Muscle of leg (tissue), 11 donors: Measurements from ENCODE around the gene PAPSS1. TPM values are rescaled to one million over a fixed set of nuclear protein-coding genes. Genes with fewer than 3 reads are reported as not detected.

ENCODE experiments used
- DNase-seq: peaks from one replicate; pipeline ENCODE4 v3.0.0; 2013
- H3K27ac ChIP-seq: one replicate; pipeline ENCODE4 v1.5.1; 2013; ENCODE audit warnings: mild to moderate bottlenecking, low read length, control low read depth
- H3K27me3 ChIP-seq: one replicate; pipeline ENCODE4 v1.6.1; 2013; ENCODE audit warnings: low read length; ENCODE audit not compliant: control insufficient read depth, insufficient read depth
- H3K36me3 ChIP-seq: one replicate; pipeline ENCODE4 v1.6.1; 2013; ENCODE audit warnings: low read length; ENCODE audit not compliant: control insufficient read depth, insufficient read depth
- H3K4me1 ChIP-seq: one replicate; pipeline ENCODE4 v1.6.1; 2013; ENCODE audit warnings: low read length; ENCODE audit not compliant: control insufficient read depth, insufficient read depth
- H3K4me3 ChIP-seq: one replicate; pipeline ENCODE4 v1.5.1; 2013; ENCODE audit warnings: low read length, control low read depth
- H3K9me3 ChIP-seq: replicated peaks from 2 replicates; pipeline ENCODE4 v1.6.1; 2013; ENCODE audit warnings: low read depth, low read length; ENCODE audit not compliant: control insufficient read depth
- WGBS: methylation state at CpG from one replicate; pipeline ENCODE4 v1.1.5; 2013; ENCODE audit warnings: missing lambda C conversion rate; ENCODE audit not compliant: insufficient coverage; 5-methylcytosine and 5-hydroxymethylcytosine counted together
- polyA plus RNA-seq, 8 donors: library from polyadenylated mRNA; unstranded; fragments of 120-200 nt; gene quantifications; one replicate each; pipeline versions ENCODE4 v1.2.1 to v1.2.3, GENCODE V29; 2013; ENCODE audit warnings: inconsistent platforms in 1 of 8, low replicate concordance in 1 of 8; ENCODE audit not compliant: insufficient read length in 8 of 8, insufficient read depth in 1 of 8
- total RNA-seq: library from RNA; stranded (reverse); fragments of 120-200 nt; gene quantifications from one replicate; pipeline ENCODE4 v1.2.4, GENCODE V29; 2013

PAPSS1 gene
- total and polyA plus RNA-seq, 9 donors: 41.7 to 63.0 (median 52.2) TPM

DNA sequence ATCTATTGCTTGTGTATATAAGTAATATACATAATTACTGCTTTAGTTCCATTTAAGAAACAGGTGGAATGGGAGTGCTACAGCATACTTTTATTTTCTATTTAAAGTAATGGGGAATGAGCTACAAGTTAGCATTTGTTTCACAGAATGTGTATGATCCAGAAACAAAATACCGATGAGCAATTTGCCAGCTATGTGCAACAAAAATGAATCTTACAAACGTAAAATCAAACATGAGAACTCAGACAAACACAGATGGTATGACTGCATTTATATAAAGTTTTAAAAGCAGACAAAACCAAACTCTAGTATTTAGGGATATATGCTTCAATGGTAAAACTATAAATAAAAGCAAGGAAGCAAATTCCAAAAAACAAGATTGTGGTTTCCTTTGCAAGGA lies 141.7 kb downstream of the PAPSS1 start:
- no peak for DNase-seq
- no peaks in the 10 kb centered on the region for H3K36me3 ChIP-seq
- H3K27ac ChIP-seq: no peak overlapping the region
- peaks cover 2% of the 10 kb centered on the region for H3K9me3 ChIP-seq
- H3K4me1 ChIP-seq: no peaks in the 10 kb centered on the region
- no peaks in the 10 kb centered on the region for H3K27me3 ChIP-seq
- no CpG with 5 or more reads among the region's 2 CpGs for WGBS
- H3K4me3 ChIP-seq: no peak overlapping the region

DNA sequence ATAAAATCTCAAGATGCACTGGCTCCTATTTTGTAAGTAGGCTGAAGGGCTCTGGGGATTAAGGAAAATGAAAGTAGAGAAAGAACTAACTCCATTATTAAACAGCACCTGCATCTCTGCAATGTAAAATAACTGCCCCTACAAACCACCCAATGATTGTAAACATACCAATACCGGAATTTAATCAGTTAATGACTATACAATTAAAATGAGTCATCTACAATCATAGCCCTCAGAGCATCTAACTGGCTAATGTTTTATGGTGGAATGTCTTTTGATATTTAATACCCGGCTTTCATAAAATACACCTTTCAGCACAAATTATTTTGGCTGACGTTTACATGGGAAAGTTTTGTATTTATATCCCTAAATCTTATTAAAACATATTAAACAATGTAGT lies 142.3 kb downstream of the PAPSS1 start:
- no peaks in the 10 kb centered on the region for H3K36me3 ChIP-seq
- peak; percentile 6 for DNase-seq
- no peak overlapping the region for H3K27ac ChIP-seq
- no CpG with 5 or more reads among the region's 3 CpGs for WGBS
- H3K4me1 ChIP-seq: no peaks in the 10 kb centered on the region
- peaks cover 2% of the 10 kb centered on the region for H3K9me3 ChIP-seq
- H3K27me3 ChIP-seq: no peaks in the 10 kb centered on the region
- H3K4me3 ChIP-seq: no peak overlapping the region

DNA sequence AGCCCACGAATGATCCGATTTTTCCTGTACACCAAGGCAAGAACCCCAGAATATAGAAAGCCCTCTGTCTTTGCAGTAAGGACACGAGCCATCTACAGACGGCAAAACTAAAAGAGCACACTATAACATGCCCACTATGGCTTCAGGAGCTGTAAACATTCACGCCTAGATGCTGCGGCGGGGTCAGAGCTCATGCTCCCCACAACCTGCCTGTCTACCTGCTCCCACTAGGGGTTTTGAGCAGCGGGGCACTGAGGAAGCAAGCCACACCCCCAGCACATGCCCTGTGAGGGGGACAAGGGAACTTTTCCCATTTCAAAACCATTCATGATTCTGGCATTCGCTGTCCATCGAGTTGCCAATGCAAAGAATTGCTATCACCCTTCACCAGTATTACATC lies 144.8 kb downstream of the PAPSS1 start:
- WGBS: 90% methylated on average over 2 of the region's 10 CpGs
- H3K36me3 ChIP-seq: no peaks in the 10 kb centered on the region

DNA sequence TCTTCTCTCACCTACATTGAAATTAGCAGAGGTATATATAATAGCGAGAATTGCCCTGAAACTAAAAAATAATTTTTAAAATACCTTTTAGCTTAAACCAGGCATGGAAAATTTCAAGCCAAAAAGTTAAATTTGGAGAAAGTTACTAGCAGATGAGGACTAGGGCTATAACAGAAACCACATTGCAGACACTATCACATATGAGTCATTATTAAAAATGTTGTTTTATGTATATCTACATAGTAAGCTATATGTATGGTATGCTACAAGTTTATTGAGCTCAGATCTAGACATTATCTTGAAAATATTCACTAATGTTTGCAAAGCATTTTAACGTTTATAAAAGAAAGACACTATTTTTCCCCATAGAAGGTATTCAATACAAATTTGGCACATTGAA lies 147.8 kb downstream of the PAPSS1 start:
- Histone ChIP-seq H3K36me3 (no peaks in the 10 kb centered on the region), H3K27me3 (no peaks in the 10 kb centered on the region), H3K9me3 (no peaks in the 10 kb centered on the region), H3K27ac (no peak overlapping the region), H3K4me1 (no peaks in the 10 kb centered on the region), H3K4me3 (no peak overlapping the region)
- no peak for DNase-seq
- WGBS: no CpG with 5 or more reads among the region's 2 CpGs

More for the DNA sequence above, 144.8 kb downstream of the PAPSS1 start:
- Histone ChIP-seq H3K27me3 (no peaks in the 10 kb centered on the region), H3K4me1 (no peaks in the 10 kb centered on the region), H3K9me3 (no peaks in the 10 kb centered on the region), H3K27ac (no peak overlapping the region), H3K4me3 (no peak overlapping the region)
- DNase-seq: no peak

DNA sequence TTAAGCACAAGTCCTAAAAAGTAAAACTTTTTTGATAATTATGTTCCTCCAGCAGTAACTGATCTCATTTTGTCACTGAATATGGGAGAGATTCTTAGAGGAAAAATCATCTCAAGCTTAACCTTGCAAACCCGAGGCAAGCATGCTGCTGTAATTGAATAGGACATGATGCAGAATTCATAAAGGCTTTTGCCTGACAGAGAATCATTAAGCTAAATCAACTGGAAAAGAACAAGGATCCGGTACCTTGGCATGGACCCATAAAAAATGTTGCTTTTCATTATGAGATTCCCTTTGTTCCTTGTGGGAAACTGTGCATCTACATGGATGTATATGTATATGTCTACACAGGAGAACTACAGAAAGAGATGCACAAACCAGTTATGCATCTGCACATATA lies 149.1 kb downstream of the PAPSS1 start:
- no CpG with 5 or more reads among the region's 2 CpGs for WGBS
- no peaks in the 10 kb centered on the region for H3K27me3 ChIP-seq
- no peaks in the 10 kb centered on the region for H3K9me3 ChIP-seq
- H3K27ac ChIP-seq: no peak overlapping the region
- no peaks in the 10 kb centered on the region for H3K36me3 ChIP-seq
- H3K4me3 ChIP-seq: no peak overlapping the region
- no peaks in the 10 kb centered on the region for H3K4me1 ChIP-seq
- no peak for DNase-seq

DNA sequence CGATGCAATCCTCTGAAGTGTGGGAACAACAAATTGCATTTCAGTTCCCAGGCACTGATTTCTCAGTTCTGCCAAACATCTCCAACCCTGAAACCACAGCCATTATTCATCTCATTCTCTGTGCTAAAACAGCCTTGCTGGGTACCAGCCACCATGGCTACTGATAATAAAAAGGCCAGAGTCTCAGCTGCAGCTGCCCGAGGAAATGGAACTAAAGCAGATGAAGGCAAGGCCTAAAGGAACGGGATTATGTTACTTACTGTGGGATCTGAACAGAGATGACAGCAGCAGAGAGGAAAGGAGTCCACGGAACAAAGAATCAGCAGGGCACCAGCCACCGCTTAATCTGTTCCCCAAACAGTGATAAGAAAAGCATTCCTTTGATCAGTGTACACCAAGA lies 155.7 kb downstream of the PAPSS1 start:
- Histone ChIP-seq H3K4me3 (no peak overlapping the region), H3K27ac (no peak overlapping the region), H3K9me3 (peaks cover under 1% of the 10 kb centered on the region), H3K36me3 (no peaks in the 10 kb centered on the region), H3K27me3 (no peaks in the 10 kb centered on the region), H3K4me1 (no peaks in the 10 kb centered on the region)
- WGBS: 0% methylated on average over 2 of the region's 5 CpGs
- DNase-seq: peak; percentile 11

Other genes starting within 250 kb of the PAPSS1 start
- 14.8 TPM for gene SGMS2, start 104.7 kb upstream of the PAPSS1 start, total RNA-seq
- 10 to 100 TPM in 1 of 8 donors, 1 to 10 TPM in 7; 6.9 to 12.6 (median 8.5) TPM for gene SGMS2, start 104.7 kb upstream of the PAPSS1 start, polyA plus RNA-seq
- gene CYP2U1, start 211.3 kb upstream of the PAPSS1 start, total RNA-seq: 6.1 TPM
- 1 to 10 TPM; 3.6 to 5.8 (median 4.1) TPM for gene CYP2U1, start 211.3 kb upstream of the PAPSS1 start, polyA plus RNA-seq